GM12878 (cell line): Measurements from ENCODE around the gene MRPS14.

ENCODE experiments used
- HCFC1 ChIP-seq: fragments of 150-350 bp; IDR thresholded peaks from 2 replicates; pipeline ENCODE4 v1.6.1; 2014; ENCODE audit warnings: low read length
- MYC ChIP-seq: IDR thresholded peaks from 2 replicates; pipeline ENCODE4 v1.6.1; 2011; ENCODE audit warnings: mild to moderate bottlenecking, low read length, moderate library complexity, inconsistent platforms; ENCODE audit not compliant: insufficient read depth, insufficient replicate concordance, insufficient read length, severe bottlenecking

DNA sequence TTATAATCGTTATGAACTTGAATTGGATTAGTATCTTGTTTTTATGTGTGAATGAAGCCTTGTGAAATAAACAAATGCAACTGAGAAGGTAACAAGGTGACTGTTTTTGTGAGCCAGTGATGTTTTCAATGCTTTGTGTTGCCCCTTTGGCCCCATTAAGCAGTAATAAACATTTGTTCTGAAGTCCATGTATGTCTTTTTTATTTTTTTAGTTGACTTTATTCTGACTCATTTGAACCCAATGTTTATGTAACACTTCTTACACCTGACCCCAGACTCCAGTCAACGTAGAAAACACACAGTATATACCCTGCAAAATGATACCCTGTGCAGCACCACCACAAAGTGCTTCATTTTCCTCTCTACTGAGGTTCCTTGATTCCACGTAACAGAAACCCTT lies 28.1 kb downstream of the MRPS14 start:
- TF ChIP-seq HCFC1 = no peak
- TF ChIP-seq MYC = no peak
